GM21423 (cell line): ENCODE results near the gene MYLK.
"Not testable (repeated sequence)": the region's sequence is repeated elsewhere in the genome, so short reads cannot be mapped to it uniquely, and the experiment has no call there.

Source experiments
- ATAC-seq: cut with Tn5 transposase; IDR thresholded peaks from one replicate; pipeline ENCODE4 v1.9.1; 2021; ENCODE audit warnings: mild to moderate bottlenecking, moderate library complexity; ENCODE audit not compliant: unreplicated experiment

The MYLK gene, protein sequence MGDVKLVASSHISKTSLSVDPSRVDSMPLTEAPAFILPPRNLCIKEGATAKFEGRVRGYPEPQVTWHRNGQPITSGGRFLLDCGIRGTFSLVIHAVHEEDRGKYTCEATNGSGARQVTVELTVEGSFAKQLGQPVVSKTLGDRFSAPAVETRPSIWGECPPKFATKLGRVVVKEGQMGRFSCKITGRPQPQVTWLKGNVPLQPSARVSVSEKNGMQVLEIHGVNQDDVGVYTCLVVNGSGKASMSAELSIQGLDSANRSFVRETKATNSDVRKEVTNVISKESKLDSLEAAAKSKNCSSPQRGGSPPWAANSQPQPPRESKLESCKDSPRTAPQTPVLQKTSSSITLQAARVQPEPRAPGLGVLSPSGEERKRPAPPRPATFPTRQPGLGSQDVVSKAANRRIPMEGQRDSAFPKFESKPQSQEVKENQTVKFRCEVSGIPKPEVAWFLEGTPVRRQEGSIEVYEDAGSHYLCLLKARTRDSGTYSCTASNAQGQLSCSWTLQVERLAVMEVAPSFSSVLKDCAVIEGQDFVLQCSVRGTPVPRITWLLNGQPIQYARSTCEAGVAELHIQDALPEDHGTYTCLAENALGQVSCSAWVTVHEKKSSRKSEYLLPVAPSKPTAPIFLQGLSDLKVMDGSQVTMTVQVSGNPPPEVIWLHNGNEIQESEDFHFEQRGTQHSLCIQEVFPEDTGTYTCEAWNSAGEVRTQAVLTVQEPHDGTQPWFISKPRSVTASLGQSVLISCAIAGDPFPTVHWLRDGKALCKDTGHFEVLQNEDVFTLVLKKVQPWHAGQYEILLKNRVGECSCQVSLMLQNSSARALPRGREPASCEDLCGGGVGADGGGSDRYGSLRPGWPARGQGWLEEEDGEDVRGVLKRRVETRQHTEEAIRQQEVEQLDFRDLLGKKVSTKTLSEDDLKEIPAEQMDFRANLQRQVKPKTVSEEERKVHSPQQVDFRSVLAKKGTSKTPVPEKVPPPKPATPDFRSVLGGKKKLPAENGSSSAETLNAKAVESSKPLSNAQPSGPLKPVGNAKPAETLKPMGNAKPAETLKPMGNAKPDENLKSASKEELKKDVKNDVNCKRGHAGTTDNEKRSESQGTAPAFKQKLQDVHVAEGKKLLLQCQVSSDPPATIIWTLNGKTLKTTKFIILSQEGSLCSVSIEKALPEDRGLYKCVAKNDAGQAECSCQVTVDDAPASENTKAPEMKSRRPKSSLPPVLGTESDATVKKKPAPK (N-terminal part only)

DNA sequence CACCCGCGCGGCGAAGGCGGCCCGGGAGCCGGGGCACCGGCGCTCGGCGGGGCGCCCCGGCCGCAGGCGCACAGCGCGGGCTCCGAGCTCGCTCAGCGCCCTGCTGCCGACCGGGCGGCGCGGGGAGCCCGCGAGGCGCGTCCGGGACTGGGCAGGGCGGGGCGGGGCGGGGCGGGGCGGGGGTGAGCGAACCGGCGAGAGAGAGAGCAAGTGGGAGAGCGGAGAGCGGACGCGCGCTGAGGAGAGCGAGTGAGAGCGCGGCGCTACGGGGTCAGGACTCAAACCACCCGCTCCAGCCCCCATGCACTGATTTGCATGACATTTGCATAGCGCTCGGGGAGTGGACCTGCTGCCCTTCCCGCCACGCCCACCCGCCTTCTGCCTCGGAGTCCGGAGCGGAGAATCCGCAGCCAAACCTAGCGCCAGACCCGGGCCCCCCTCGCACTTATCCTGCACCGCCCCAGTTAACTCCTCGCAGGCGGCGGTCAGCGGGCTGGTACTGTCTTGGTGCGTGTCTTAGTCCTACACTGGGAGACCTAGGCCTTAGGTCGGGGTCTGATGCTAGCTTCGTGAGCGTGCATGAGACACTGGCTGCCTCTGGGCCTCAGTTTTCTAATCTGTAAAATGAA is at the start of gene MYLK:
MYLK (minus strand) TSS at position 130 of the 629 bp plus-strand sequence. CDS start 90,491 bp downstream, outside the sequence.
- ATAC-seq: no peak

DNA sequence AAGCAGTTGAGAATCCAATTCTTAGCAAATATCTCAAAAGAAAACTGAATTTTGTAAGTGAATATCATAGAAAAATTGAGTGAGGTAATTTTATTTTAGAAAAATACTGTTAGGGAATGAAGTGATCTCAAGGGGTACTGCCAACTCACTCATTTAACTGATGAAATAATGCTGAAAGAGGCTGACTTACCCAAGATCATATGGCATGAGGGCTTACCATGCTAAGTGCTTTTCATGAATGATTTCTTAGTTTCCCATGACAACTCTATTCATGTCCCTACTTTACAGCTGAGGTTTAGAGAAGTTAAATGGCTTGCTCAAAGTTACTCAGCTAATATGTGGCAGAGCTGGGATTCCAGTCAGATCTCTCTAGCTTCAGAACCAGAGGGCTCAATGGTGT is 46.3 kb upstream of the MYLK start:
- ATAC-seq: no peak

DNA sequence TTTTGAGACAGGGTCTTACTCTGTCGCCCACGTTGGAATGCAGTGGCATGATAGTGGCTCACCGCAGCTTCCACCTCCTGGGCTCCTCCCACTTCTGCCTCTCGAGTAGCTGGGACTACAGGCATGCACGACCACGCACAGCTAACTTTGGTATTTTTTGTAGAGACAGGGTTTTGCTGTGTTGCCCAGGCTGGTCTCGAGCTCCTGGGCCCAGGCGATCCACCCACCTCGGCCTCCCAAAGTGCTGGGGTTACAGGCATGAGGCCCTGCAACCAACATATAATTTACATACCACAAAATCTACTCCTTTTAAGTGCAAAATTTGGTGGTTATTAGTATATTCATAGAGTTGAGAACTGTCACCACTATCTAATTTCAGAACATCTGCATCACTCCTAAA is 45.2 kb upstream of the MYLK start:
- no peak for ATAC-seq

DNA sequence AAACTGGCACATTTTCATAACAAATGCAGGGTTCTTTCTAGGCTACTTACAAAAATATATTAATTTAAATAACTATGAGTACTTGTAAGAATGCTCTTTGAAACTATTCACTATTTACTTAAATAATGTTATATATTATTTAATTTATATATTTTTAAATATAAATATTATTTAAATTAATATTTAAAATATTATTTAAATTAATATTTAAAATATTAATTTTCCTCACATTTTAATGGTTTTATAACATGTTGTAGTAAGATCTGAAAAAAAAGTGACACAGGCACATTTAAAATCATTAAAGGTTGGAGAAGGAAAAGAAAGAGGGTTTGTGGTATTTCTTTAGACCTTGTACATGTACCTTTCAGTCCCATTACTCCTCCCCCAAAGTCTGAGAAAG is 42.3 kb upstream of the MYLK start:
- ATAC-seq: no peak

DNA sequence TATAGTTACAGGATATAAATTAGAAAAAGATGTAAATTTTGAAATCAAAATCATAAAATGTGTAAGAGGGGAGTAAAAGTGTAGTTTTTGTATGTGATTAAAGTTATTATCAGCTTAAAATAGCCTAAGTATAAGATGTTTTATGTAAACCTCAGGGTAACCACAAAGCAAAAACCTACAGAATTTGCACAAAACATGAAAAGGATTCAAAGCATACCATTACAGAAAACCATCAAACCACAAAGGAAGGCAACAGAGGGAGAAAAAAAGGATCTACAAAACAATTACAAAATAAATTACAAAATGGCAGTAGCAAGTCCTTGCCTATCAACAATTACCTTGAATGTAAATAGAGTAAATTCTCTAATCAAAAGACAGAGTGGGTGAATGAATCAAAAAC is 36.7 kb upstream of the MYLK start:
- ATAC-seq: no peak

DNA sequence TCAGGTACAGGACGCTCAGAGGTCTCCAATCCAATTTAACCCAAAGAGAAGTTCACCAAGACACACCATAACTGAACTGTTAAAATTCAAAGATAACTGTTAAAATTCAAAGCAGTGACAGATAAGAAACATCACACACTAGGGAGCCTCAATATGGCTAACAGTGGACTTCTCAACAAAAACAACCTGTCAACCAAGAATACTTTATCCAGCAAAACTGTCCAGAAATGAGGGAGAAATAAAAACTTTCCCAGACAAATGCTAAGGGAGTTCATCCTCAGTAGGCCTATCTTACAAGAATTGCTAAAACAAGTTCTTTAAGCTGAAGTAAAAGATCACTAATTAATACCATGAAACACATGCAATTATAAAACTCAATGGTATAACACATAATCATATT is 36.3 kb upstream of the MYLK start:
- ATAC-seq: no peak

DNA sequence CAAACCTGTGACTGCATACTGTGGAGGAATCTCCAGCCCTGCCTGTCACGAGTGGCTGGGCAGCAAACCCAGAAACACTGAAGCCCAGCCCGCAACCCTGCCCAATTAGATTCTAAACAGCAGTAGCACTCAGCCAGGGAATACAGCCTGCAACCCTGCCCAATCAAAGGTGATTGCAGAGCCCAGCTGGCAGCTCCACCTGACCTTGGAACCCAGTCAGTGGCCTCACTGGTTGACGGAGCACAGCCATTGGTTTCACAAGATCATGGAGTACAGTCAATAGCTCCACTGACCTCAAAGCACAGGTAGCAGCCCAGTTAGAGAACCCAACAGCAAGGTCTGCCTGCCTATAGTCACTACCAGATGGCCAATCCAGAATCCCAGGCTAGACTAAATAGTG is 35.2 kb upstream of the MYLK start:
- no peak for ATAC-seq

DNA sequence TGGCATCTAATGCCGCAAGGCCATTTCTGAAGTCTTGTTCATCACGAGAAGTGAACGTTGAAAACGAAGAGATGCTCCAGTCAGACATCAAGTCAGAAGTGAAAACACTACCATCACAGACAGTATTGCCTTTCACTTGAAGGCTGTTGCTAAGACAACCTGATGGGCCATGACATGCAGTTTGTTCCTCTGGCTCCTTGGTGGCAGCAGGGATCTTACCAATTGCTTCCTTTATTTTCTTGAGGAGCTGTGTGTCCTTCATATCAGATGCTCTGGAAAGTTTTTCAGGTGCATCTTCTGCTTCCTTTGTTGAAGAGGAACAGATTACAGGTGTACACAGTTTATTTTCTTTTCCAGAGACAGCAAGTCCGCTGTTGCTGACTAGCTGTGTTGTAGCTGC is 30.7 kb upstream of the MYLK start:
- no peak for ATAC-seq

DNA sequence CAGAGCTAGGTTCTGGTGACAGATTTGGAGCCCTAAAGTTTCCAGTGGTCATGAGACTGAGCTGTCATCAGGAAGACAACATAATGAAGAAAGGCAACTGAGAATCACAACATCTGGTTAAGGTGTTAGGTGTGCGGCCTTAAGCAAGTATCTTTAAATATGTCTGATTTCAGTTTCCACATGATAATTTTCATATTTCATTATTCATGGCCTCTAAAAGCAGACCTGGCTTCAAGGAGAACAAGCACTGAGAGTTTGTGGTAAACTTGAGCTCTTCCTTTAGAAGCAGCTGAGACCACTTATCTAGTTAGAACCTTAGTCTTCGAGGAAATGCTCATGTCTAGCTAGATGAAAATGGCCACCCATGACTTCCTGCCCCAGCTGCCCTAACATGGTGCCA is 25.7 kb upstream of the MYLK start:
- no peak for ATAC-seq

DNA sequence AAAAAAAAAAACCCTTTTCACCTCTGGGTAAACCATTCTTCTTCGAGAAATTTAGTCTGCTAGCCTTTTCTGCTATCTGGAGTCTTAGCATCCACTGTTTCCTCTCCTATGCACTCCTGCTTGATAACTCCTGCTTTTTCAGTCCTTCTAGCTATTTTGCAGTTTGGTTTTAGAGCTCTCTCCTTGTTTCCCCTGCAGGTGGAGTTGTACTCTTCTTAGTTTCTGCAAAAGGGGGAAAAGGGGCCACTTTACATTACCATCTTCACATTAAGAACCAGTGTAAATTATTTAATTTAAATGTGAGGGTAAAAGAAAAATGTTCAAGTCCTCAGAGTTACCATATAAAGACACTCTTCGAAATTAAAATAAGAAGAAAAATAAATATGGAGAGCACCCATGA is 23.6 kb upstream of the MYLK start:
- ATAC-seq: no peak

DNA sequence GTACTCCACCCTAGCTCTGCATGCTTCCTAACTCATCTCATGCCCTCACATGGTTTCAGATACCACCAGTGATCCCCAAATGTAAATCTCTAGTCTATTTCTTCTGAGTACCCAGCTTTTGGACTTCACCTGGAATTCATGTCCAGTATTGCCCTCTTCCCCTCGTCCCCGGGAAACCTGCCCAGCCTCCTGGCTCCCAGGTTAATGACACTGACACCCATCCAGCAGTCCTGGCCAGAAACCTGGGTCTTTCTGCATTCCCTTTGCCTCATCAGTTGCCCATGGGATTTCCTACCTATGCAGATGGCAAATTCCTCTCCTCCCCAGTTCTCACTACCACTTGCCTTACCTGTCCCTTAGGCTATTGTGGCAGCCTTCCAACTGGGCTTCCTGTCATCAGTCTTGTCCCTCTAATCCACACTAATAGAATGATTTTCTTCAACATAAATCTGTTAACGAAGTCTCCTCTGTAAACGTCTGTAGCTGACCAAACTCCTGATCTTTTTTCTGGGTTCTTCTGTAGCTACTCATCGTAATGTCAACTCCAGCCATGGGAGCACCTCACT is 15.3 kb upstream of the MYLK start:
- no peak for ATAC-seq

DNA sequence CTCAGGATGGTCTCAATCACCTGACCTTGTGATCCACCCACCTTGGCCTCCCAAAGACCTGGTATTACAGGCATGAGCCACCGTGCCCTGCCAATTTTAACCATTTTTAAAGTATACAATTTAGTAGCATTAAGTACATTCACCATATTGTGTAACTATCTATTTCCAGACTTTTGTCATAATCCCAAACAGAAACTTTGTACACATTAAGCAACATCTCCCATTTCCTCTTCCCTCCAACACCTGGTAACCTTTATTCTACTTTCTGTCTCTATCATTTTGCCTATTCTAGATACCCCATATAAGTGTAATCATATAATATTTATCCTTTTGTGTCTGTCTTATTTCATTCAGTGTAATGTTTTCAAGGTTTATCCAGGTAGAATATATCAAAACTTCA is 8.9 kb upstream of the MYLK start:
- ATAC-seq: no peak

DNA sequence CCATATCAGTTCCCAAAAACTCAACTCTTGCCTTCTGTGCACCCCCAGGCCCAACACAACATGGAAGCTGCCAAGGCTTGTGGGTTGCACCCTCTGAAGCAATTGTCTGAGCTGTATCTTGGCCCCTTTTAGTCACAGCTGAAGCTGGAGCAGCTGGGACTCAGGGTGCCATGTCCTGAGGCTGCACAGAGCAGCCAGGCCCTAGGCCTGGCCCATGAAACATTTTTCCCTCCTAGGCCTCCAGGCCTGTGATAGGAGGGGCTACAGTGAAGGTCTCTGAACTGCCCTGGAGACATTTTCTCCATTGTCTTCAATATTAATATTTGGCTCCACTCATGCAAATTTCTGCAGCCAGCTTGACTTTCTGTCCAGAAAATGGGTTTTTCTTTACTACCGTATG is 8.1 kb upstream of the MYLK start:
- ATAC-seq: no peak

DNA sequence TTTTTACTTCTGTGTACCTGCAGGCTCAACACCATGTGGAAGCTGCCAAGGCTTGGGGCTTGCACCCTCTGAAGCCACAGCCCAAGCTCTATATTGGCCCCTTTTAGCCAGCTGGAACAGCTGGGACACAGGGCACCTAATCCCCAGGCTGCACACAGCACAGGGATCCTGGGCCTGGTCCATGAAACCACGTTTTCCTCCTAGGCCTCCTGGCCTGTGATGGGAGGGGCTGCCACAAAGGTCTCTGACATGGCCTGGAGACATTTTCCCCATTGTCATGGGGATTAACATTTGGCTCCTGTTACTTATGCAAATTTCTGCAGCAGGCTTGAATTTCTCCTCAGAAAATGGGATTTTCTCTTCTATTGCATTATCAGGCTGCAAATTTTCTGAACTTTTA is 6.9 kb upstream of the MYLK start:
- ATAC-seq: not testable (repeated sequence)

DNA sequence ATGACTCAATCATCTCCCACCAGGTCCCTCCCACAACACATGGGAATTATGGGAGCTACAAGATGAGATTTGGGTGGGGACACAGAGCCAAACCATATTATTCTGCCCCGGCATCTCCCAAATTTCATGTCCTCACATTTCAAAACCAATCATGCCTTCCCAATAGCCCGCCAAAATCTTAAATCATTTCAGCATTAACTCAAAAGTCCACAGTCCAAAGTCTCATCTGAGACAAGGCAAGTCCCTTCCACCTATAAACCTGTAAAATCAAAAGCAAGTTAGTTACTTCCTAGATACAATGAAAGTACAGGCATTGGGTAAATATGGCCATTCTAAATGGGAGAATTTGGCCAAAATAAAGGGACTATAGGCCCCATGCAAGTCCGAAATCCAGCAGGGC is 6.0 kb upstream of the MYLK start:
- not testable (repeated sequence) for ATAC-seq

DNA sequence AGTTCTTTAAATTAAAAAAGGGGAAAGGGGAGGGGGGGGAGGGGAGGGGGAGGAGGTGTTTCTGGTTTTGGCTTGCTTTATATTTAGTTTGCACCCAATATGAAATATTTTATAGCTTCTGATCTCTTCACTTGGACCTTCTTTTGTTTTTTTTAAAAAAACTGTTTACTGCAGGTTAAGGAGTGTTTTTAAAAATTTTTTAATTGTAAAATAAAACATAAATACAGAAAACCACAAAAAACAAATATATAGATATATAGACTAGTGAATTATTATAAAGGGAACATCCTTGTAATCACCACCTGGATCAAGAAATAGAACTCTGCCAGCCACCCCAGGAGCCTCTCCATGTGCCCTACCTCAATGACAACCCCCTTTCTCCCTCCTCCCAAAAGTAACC is 861 bp upstream of the MYLK start:
- ATAC-seq: no peak

DNA sequence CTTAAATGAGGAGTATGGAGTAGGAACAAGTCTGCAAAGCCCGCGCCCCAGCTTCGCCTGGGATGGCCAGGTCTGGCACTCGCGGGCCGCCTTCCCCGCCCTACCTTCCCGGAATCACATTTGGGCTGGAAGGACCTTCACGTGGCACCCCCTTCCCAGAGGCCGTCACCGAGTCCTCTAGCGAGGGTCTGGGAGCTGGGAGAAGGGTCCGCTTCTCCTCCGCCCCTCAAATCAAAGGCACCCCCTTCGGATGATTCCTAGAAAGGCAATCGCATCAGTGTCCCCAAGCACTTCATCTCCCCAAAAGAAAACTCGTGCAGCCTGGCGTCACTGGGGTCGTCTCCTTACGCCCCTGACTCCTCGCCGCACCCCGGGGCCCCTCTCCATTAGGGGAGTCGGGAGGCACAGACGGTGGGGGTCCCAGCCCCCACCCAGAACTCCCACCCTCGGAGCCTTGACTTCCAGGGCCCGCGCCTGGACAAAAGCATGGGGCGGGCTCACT is 380 bp downstream of the MYLK start:
- ATAC-seq: no peak

DNA sequence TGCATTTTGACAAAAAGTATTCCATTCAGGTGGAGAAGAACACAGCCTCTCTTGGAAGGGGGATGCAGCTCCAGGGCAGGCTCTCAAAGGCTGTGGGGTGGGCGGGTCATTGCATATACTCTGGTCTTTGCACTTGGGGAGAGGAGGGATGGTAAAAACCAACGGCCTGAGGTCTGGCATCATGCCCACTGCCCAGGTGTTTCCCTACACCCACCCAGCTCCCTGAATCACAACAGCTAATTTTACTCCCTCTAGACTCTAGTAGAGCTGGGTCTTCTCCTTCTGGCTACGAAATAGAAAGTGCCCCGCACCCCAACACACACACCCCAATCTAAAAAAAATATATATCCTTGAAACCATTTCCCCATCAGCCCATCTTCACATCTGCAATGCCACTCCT is 1.0 kb downstream of the MYLK start:
- ATAC-seq: no peak

DNA sequence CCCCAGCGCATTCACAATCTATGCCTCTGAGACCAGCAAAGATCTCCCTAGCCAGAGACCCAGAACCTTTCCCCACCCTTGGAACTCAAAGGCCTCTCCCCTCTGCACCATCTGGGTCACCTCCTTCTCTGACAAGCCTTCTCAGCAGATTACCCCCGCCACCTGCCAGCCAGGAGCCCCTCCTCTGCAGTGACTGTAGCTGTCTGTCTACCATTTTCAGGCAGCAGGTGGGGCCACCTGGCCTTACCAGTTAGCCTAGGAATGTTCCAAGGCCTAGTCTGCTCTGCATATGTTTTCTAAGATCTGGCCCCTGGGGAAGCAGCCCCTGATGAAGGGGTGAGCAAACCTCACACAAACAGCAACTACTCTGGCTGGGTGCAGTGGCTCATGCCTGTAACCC is 2.4 kb downstream of the MYLK start:
- no peak for ATAC-seq

DNA sequence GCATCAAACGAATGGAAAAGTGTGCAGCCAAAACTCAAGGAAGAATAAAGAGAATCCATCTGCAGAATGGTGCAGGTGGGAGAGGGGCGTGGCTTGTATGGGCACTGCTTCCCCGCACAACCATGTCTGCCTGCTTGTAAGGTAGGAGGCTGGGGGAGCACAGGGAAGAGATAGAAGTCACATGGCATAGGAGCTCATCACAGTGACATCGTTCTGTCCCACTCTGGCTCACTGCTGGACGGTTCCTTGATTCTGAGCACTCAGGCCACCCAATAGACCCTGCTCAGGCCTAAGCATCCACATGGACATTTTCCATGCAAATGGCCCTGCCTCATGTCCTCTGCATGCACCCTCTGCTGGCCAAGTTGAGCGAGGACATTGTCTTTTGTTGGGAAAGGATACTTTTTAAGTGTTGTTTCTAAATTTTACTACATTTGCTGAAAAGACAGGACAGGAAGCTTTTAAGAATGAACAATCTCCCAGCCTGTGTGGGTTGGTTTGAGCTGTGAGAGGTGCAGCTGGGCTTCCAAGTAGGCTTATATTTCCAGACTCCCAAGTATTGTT is 3.1 kb downstream of the MYLK start:
- ATAC-seq: no peak
